Activated CD8-positive, alpha-beta memory T cell treated with anti-CD3 and anti-CD28 coated beads, Interleukin-2, amount 50 U/mL, for 1 hour (primary cell): Measurements from ENCODE around the gene PIP4K2A.

Experiments used
- DNase-seq: peaks from one replicate; pipeline ENCODE4 v3.0.0-alpha.2; 2020; ENCODE audit errors: extremely low read depth

Gene PIP4K2A

GRCh38 chr10:22640359-22640758 lies 74.0 kb downstream of the PIP4K2A start:
- DNase-seq = no peak

GRCh38 chr10:22638863-22639262 lies 75.5 kb downstream of the PIP4K2A start:
- no peak for DNase-seq

- no peak for DNase-seq
These were observed 76.9 kb downstream of the PIP4K2A start for GRCh38 chr10:22637491-22637890.

DNA sequence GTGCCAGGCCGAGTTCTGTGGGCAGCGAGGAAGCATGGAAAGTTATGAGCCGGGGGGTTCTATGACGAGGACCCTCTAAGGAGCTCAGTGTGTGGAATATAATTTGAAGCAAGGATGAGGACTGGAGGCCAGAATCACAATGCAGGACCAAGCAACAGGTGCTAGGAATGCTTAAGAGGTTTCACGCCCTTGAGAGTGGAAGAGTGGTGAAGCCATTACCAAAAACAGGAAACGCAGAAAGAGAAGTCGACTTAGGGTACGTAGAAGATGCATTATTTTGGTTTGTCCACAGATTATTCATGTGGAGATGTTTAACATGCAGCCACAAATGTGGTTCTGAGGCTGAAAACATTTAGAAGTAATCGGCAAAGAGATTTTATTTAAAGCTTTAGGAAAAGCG lies 78.7 kb downstream of the PIP4K2A start:
- DNase-seq = no peak

DNA sequence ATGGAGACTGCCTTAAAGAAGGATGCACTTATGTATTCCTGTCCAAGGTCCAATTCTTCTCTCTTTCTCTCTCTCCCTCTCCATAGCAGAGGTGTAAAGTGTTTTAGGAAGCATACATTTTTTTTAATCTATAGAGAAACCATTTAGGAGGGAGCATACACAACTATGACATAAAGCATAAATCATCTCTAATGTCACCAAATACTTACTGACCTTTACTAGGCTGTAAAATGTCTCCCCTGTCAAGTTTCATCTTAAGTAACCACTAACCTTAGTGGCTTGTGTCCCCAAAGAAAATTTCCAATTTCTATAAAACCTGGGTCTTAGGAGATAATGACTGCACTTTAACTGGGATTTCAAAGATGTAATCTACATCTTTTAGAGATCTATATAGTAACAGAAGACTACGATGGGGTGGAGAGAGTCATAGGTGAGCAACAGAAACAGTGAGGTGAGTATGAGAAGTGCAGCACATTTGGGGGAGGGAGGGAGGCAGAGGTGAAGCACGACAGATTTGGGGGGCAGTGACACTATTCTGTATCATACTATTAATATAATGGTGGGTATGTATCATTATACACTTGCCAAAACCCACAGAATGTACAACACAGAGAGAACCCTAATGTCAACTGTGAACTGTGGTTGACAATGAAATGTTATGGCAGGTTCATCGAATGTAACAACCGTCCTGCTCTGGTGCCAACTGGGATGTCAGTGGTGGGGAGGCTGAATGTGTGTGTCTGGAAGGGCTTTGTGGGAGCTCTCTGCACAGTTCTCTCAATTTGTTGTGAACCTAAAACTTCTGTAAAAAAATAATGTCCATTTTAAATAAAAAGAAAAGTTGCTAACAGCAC lies 79.5 kb downstream of the PIP4K2A start:
- no peak for DNase-seq

- no peak for DNase-seq
These were observed 80.3 kb downstream of the PIP4K2A start for GRCh38 chr10:22634093-22634492.

DNA sequence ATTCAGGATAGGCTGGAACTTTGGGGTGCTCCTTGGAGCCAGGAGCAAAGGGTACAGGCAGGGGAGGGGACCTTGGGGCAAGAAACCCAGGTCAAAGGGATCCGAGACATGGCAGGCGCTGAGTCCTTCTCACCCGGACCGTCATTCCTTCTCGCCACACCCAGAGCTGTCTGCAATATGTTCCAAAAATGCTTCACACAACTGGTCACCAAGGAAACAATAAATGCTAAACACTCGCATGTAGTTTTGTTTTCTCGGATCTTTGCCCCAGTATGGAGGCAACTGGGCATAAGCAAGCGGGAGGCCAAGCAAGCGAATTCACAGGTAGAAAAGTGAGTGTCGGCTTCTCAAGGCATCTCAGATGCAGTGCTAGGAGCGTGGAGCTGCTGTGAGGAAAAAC lies 80.8 kb downstream of the PIP4K2A start:
- DNase-seq = no peak

- no peak for DNase-seq
These were observed 81.3 kb downstream of the PIP4K2A start for GRCh38 chr10:22633106-22633505.

DNA sequence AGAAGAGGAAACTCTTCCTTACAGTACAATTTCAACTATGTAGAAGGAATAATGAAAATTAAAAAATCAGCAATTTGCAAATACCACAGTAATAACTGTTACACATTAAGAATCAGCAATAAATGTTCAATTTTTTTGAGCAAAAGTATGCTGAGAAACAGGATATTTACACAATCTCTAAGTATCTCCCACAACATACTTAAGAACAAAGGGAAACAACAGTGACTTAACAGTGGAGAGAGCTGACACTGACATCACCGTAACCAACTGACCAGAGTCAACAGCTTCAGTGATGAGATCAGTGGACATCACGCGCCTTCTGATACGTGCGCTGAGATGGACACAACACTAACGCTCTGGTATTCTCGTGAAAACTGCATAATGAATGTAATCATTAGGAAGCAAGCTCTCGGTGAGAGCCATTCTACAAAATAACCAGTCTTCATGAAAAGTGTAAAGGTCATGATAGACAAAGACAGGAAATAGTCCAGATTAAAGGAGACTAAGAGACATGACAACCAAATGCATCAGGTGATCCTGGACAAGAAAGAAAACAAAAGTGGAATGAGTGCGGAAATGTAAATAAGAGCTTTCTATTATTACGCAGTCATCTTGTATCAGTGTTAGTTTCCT lies 82.6 kb downstream of the PIP4K2A start:
- no peak for DNase-seq

GRCh38 chr10:22631185-22631584 lies 83.2 kb downstream of the PIP4K2A start:
- DNase-seq = no peak

DNA sequence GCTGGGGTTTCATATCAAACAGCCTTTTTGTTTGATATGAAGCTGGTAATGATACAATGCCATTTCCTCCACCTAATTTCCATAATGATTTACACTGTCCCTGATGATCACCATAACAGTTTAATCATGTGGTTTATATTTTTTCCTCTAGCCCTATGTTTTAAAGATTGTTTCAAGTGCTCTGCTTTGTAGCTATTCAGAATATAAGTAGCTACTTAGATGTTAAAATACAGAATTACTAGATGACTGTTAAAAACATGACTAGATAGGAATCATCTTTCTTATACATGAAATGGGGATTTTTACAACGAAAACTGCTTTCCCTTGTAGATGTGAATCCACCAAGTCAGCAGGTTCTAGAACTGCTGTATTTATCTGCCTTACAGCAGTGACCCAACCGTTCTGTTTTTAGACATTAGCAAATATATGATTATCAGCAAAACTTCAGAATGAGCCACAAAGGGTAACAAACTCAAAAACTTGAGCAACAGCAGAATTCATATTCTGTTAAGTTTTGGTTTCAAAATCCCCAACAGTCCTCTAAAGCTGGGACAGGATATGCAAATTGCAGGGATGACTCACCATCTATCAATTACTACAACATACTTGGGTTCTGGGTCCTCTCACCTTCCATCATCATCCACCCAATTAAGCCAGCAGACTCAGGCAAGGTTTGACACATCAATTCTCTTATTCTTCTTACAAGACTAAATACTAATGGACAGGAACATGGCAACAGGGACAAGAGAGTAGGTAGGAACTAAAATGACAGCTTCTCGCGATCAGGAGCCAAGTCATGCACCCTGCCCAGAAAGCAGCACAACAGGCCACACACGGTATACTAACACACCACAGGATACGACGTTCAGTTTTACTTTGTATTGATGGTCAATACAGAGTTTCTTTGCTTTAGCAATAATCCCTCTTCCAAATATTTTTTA lies 83.9 kb downstream of the PIP4K2A start:
- no peak for DNase-seq

- no peak for DNase-seq
These were observed 84.5 kb downstream of the PIP4K2A start for GRCh38 chr10:22629852-22630233.

DNA sequence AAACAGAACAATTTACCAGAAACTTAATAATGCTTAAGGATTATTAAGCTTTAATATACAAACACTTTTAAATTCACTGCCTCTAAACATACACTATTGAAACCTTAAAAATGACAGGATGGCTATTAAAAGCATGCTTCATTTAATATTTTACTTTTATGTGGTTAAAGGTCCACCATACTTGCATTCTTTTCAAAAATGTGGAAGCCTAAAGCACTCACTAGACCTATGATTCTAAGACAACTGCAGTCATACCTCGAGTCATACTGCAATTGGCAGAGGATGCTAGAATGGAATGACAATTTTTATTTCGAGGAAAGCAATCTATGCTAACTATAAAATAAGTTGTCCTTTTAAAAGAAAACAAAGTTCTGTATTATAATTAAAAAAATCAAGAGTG lies 85.3 kb downstream of the PIP4K2A start:
- DNase-seq = no peak

DNA sequence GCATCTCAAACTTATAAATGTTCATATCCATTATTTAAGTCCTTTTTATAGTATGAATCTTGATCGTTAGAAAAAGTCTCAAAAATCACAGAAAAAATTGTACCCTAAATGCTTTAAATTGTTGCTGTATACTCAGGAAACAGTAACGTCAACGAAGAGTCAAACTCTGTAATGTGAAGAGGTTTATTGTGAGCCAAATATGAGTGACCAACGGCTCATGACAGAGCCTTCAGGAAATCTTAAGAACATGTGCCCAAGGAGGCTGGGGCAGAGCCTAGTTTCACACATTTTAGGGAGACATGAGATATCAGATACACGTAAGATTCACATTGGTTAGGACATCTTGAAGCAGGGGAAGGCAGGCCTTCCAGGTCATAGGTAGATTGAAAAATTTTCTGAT lies 86.1 kb downstream of the PIP4K2A start:
- no peak for DNase-seq

DNA sequence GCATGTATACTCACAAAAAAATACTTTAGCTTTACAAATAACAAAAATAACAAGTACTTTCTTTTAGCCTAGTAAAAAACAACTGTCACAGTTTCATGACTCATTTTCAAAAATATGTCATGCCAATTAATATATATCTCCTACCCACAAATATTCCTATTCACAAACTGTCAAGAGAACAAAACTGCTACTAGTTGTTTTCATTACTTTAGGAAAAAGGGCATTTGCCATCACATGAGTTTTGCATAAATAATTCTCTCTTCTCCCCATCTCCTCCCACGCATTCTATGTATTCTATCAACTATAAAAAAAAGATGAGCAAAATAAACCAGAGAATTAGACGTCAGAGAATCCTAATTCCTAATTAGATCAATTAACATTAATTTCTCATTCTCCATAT lies 87.6 kb downstream of the PIP4K2A start:
- no peak for DNase-seq

DNA sequence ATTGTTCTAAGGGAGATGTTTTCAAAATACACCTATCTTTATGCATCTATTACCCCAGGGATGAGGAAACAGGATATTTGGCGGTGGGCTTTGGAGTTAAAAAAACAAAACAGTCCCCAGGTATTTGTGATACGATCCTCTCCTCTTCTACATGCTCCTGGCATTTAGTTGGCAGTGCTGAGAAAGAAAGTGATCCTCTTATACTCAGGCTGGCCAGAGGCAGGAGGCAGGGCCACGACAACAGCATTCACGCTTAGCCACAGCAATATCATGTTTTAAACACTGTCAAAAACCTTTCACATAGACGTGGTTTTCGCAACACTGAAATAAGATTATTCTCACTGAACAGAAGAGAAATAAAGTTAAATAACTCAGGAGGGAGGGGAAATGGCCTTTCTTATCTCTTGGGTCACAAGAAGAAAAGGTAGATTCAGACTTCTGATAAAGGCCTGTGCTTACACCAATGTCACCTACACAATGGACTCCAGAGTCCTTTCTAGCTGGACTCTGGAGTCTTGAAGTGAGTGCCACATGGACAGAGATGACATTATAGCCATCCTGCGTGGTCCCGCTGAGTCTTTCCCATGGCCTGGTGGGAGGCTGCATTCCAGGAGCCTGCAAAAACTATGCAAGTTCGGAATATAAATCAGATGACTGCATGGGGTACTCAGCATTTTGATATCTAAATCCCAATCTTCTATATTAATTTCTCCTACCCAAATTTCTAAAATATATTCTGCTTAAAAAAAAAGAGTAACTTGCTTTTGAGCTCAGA lies 88.7 kb downstream of the PIP4K2A start:
- no peak for DNase-seq

GRCh38 chr10:22624287-22624738 lies 90.1 kb downstream of the PIP4K2A start:
- DNase-seq = no peak

- no peak for DNase-seq
These were observed 90.6 kb downstream of the PIP4K2A start for GRCh38 chr10:22623633-22624253.

- DNase-seq = no peak
These were observed 92.1 kb downstream of the PIP4K2A start for GRCh38 chr10:22622242-22622806.

GRCh38 chr10:22621726-22622125 lies 92.7 kb downstream of the PIP4K2A start:
- no peak for DNase-seq

GRCh38 chr10:22620929-22621328 lies 93.4 kb downstream of the PIP4K2A start:
- DNase-seq = no peak
